Measurements from ENCODE around the gene TDRKH. TPM values are rescaled to one million over a fixed set of nuclear protein-coding genes. Genes with fewer than 3 reads are reported as not detected.
"Not testable (repeated sequence)": the region's sequence is repeated elsewhere in the genome, so short reads cannot be mapped to it uniquely, and the experiment has no call there.

Gene TDRKH
- polyA plus RNA-seq, 4 donors: 8.4 to 9.2 (median 8.8) TPM

DNA sequence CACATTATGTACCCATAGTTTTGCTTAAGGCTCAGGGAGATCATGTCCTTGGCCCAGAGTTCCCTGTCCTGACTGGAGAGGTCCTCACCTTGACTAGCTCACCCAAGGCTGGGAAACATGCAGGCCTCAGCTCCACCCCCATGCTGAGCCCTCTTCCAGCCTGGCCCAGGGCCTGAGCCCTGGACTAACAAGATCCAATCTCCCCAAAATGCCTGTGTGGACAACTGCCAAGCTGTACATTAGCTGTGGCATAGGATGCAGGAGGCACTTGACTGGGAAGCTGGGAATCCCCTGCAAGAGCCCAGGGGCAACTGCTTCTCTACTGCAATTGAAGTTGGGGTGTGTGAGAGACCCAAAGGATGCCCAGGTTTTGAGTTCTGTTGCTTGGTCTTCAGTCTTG lies 12.9 kb upstream of the TDRKH start:
- DNase-seq (ENCODE audit: low read depth in 4 of 4, low spot score in 3 of 4): no peak

DNA sequence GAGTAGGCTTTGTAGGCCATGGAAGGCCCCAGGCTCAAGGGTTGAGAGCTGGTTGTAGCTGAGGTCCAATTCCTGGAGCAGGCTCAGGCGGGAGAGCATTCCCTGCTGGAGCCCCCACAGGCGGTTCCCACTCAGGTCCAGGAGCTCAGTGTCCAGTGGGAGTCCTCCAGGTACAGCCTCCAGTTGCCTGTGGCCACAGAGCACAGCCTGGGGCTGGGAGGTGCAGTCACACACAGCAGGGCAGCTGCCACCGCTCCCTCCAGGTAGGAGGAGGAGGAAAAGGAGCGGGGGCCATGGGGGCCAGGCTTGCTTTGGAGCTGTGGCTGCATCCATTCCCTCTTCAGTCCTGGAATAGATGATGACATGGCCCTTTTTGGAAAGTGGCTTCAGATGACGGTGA lies 12.1 kb upstream of the TDRKH start:
- no peak for DNase-seq (ENCODE audit: low read depth in 4 of 4, low spot score in 3 of 4)

DNA sequence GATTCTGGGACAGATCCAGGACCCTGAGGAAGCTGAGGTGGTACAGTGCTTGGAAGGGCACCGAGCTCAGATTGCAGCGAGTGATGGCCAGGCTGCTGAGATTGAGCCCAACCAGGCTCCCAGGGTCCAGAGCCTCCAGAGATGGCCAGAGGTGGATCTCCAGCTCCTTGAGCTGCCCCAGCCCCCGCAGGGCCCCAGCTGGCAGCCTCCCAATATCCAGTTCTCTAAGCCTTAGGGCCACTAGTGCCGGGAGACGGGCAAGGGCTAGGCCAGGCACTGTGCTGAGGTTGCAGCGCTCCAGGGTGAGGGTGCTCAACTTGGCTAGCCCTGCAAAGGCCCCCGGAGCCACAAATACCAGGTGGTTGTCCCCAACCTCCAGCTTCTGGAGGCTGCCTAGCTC lies 11.5 kb upstream of the TDRKH start:
- no peak for DNase-seq (ENCODE audit: low read depth in 4 of 4, low spot score in 3 of 4)

DNA sequence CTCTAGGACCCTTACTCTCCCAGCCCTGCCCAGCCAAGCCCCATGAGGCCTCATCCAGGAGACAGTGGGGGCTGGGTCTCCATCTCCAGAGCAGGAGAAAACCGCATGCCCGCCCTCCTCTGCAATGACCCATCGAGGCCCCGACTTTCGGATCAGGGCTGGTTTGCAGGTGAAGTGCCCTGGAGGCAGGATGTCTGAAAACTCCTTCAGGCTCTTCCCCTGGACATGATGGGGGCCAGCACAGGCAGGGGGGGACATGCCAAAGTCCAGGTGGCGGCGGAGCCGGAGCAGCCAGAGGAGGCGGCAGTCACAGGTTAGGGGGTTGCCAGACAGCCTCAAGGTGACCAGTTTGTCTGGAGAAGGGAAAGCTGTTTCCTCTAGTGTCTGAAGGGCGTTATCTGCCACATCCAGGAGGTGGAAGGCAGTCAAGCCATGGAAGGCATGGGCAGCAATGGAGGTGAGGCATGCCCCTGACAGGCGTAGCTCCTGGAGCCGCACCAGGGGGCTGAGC lies 11.1 kb upstream of the TDRKH start:
- no peak for DNase-seq (ENCODE audit: low read depth in 4 of 4, low spot score in 3 of 4)

DNA sequence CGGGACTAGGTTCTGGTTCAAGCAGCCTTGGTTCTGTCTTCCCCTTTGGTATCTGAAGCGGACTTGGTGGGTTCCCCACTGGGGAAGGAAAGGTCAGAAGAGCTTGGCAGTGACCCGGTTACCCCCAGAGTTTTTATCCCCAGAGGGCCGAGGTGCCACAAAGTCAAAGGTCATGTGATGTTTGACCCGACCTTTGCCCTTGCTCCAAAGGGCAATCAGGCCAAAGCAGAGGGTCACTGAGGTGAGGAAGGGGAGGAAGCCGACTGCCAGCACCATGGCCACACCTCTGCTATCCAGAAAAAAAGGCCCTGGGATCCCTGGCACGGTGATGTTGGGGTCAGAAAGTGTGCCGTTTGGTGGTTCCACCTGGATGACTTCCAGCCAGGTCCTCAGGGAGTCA lies 10.5 kb upstream of the TDRKH start:
- DNase-seq (ENCODE audit: low read depth in 4 of 4, low spot score in 3 of 4): no peak

DNA sequence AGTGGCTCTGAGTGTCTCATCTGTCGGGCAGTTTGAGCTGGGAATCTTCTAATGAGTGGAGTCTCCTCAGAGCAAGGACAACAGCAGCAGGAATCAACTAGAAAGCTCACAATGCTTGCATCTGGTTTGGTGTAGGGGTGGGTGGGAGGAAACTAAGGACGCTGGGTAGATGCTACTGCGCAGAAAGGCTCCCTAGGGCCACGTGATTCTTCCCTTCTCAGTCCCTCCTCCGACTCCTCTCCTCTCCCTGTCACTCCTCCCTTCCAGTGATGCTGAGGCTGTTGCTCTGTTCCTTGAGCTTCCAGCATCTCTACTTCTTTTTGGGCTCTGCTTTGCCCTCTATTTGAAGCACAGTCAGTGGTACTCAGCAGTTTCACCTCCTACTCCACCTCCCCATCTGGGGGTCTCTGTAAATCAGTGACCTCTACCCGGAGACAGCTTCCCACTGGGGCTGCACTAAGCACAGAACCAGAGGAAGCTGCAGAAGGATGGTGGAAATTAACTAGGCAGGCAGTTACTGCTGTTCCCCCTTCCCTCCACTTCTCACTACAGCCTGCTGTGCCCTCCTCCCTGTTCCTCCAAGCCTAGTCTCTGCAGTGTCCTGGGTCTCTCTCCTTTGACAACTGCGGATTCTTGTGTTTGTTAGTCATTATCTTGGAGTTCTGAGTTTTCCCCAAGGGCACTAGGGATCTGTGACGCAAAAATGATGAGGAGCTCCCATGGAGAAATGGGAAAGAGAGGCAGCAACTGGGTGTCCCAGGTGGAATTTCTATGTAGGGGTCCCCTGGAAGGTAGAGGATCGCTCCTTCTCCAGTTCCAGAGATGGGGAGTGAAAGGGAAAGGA lies 9.1 kb upstream of the TDRKH start:
- DNase-seq (ENCODE audit: low read depth in 4 of 4, low spot score in 3 of 4): no peak

DNA sequence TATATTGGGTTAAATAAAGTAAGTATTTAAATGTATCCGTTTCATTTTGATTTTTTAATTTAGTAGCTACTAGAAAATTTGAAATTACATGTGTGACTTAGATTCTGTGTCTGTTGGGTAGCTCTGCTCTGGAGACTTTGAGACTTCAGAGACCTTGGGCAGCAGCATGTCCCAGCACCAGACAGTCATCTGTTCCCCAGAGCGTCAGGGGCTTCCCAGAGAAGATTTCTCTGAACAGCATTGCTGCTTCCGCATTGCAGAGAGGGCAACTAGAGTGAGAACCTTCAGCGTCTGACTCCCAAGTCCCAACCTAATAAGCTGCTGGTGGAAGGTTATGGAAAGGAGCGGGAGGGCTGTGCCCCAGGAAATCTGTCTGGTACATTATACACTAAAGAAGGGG lies 8.3 kb upstream of the TDRKH start:
- no peak for DNase-seq (ENCODE audit: low read depth in 4 of 4, low spot score in 3 of 4)

DNA sequence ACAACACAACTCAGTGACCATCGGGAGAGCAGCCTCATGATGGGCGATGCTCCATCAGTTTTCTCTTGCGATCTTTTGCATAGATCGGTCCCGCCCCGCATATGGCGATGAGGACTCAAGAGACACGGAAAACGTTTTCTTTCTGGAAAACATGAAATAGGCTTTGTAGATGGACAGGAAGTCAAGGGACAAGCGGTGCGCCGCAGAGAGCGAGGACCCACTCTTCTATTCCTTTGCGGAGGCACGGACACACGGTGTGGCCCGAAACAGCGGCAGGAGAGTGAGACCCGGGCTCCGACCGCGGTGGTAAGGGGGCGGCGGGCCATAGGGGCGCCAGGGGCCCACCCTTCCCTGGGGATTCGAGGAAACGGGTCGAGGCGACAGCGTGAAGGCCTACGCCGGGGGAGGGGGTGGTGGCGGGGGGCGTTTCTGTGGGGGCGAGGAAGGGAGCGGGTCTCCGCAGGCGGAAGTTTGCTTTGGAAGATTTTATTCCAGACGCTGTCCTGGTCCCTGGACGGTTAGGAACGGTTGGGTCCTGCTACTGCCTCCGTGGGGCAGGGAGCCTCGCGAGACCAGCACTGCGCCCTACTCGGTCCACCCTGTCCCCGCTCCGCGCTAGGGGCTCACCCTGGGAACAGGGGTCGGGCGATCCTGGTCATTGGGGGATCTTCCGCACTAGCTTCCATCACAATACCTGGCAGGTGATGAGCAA lies 796 bp upstream of the TDRKH start:
- DNase-seq (ENCODE audit: low read depth in 4 of 4, low spot score in 3 of 4): no peak

DNA sequence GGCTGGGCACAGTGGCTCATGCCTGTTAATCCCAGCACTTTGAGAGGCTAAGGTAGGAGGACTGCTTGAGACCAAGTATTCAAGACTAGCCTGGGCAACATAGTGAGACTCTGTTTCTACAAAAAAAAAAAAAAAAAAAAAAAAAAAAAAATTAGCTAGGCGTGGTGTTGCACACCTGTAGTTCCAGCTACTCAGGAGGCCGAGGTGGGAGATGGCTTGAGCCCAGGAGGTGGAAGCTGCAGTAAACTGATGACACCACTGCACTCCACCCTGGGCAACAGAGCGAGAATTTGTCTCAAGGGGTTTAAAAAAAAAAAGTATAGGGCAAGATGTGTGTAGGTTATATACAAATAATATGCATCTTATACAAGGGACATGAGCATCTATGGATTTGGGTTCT lies 2.6 kb downstream of the TDRKH start:
- DNase-seq (ENCODE audit: low read depth in 4 of 4, low spot score in 3 of 4): no peak

DNA sequence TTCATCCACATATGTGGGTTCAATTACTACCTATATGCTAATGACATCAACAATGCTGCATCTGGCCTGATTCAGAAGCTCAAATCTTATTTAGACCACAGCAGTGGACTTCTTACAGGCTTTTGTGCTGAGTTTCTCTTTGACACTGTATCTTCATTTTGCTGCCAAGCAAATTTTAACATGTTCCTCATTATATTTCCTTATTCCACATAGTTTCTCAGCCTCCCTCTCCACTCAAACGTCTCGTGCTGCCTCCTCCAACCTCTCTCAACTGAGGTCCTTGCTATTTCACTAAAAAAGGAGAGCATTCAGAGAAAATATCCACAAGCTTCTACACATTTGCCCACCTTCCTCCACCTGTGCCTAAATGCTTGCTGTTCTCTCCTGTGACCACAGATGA lies 6.5 kb downstream of the TDRKH start:
- DNase-seq (ENCODE audit: low read depth in 4 of 4, low spot score in 3 of 4): no peak

DNA sequence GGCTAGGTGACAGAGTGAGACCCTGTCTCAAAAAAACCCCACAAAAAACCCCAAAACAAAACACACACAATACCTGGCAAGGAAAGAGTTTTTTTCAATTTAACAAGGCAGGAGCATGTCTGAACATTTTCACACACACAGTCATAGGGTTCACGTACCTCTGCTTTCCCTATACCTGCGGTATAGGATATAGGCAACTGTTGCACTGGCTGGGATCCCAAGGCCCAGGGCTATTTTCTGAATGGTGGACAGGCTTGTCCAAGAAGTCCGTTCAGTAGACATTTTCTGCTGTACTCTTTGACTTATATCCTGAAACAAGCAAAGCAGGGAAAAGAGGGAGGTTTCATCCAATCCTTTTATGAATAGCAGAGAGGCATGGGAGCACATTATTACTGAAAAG lies 7.6 kb downstream of the TDRKH start:
- no peak for DNase-seq (ENCODE audit: low read depth in 4 of 4, low spot score in 3 of 4)

DNA sequence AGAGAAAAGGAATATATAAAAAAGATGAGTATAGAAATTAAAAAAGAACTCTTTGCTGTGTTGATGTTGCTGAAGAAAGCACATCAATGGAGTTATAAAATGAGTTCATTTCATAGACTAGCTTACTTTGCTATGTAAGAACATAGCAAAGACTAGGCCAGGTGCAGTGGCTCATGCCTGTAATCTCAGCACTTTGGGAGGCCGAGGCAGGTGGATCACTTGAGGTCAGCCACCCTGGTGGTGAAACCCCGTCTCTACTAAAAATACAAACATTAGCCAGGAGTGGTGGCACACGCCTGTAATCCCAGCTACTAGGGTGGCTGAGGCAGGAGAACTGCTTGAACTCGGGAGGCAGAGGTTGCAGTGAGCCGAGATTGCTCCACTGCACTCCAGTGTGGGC lies 8.3 kb downstream of the TDRKH start:
- not testable (repeated sequence) for DNase-seq (ENCODE audit: low read depth in 4 of 4, low spot score in 3 of 4)

DNA sequence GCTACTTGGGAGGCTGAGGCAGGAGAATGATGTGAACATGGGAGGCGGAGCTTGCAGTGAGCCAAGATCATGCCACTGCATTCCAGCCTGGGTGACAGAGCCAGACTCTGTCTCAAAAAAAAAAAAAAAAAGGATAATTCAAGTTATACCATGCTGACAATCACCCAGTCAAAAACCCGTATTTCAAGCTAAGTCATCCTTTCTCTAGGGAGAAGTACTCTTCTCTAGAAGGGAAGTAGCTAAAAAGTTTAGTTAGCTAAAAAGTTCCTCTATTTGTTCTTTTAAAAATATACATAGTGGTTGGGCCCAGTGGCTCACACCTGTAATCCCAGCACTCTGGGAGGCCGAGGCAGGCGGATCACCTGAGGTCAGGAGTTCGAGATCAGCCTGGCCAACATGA lies 9.6 kb downstream of the TDRKH start:
- not testable (repeated sequence) for DNase-seq (ENCODE audit: low read depth in 4 of 4, low spot score in 3 of 4)

DNA sequence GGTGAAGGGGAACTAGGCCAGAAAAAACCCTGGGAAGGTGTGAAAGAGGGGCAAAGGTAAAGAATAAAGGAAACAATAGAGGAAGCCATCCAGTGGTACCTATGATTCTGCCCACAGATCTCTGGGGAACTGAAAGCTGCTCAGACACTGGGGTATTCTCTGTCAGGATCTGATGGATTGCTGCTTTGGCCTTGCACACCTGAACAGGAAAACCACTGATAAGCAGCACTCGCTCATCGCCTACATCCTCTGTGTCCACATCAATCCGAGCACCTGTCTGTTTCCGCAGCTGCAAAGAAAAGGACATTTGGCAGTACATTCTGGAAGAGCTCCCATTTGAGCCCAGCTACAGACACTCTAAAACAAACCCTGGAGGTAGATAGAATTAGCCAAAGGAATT lies 10.4 kb downstream of the TDRKH start:
- DNase-seq (ENCODE audit: low read depth in 4 of 4, low spot score in 3 of 4): no peak

DNA sequence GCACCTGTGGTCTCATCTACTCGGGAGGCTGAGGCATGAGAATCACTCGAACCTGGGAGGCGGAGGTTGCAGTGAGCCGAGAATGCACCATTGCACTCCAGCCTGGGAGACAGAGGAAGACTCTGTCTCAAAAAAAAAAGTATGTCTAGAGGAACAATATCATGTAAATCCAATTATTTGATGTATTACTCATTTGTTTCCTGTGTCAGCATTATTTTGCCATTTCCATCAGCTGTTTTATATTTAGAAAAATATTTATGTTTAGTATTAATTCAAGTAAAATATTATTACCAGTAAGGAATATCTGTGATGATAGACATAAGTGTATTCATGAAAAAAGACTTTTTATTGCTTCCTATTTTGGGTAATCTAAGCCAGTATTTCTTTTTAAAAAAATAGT lies 13.0 kb downstream of the TDRKH start:
- DNase-seq (ENCODE audit: low read depth in 4 of 4, low spot score in 3 of 4): no peak

DNA sequence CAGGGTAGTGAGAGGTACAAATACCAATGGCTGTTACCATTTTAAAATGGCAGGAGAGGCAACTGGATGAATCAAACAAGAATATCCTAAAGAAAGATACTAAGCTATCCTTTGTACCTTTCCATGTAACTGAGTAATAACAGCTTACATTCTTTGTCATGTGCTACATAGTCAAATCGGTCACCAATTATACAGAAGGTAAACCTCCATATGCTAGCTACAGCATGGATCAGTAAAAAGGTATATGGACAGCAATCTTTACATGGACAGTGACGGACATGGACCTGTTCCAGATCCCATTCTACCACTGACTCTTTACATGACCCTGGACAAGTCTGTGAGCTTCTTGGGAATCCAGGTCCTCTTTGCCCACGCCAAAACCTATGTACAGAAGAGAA lies 13.6 kb downstream of the TDRKH start:
- DNase-seq (ENCODE audit: low read depth in 4 of 4, low spot score in 3 of 4): no peak

DNA sequence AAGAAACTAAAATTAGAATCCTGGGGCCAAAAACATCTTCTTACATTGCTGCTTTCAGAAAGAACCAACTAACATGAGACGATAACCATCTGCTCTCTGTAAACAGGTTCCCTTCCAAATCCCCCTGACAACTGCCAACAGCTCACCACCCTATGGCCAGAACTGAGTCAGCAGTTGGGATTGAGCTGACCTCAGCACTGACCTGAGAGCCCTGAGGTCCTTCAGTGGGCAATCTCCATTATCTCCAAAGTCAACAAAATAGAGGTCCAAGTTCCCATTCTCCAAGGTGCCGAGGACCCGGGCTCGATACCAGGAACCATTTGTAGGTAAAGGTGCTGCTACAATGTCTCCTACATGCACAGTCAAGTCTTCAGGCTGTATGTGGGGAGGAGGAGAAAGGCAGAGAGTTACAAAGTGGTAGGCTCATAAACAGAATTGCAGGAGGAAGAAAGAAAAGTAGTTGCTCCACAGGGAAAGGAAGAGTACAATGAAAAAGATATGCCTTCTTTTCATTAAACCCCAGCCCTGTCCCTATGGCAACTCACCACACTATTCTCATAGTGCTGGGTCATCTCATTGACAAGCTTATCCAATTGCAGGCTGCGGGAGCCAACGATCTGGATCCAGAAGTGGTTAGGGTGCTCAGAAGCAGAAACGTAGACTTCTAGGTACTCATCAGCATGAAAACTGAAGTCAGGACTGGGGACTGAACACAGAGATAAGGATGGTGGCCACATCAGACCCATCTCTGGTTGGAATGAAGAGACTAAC lies 14.2 kb downstream of the TDRKH start:
- no peak for DNase-seq (ENCODE audit: low read depth in 4 of 4, low spot score in 3 of 4)

DNA sequence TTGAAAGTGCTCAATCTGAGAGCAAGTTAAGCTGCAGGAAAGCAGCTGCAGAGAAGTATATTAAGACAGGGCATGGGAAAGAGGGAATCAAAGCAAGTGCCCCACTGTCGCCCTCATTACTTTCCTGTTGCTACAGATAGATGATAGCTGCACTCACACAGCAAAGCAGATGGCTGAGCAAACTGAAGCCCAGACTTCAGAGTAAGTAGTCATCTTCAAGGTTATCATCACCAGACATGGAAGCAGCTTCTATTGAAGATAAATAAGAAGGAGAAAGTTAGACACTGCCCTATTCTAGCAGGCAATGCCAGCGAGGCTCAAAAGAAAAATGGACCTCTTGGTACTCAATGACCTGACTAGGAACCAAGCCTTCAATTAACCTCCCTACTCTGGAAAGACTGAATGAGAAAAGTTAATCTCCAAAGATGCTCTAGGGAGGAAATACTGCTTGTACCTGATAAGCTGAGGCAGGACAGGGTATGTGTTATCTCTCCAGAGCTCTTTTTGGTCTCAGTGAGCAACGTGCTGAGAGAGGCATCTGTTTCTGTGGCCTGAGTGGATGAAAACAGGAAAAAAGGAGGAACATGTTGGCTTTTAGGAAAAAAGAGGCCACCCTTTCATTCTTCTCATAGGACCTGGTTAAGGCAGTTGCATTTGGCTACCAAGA lies 15.9 kb downstream of the TDRKH start:
- DNase-seq (ENCODE audit: low read depth in 4 of 4, low spot score in 3 of 4): no peak

DNA sequence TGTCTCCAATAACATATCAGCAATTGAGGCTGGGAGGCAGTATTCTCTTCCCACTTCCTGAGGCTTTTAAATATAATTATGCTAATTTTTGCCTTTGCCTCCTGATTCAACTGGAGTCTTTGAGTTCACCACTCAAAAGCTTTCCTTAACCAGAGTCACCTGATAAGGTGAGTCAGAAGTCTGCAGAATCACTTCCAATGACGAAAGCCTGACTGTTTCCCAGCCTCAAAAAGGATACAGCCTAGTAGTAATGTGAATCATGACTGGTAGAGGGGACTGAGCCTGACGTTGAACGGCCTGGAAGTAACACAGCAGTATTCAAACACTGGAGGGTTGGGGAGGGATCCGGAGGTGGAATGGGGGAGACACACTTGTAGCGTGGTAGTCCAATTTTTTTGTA lies 16.6 kb downstream of the TDRKH start:
- no peak for DNase-seq (ENCODE audit: low read depth in 4 of 4, low spot score in 3 of 4)

DNA sequence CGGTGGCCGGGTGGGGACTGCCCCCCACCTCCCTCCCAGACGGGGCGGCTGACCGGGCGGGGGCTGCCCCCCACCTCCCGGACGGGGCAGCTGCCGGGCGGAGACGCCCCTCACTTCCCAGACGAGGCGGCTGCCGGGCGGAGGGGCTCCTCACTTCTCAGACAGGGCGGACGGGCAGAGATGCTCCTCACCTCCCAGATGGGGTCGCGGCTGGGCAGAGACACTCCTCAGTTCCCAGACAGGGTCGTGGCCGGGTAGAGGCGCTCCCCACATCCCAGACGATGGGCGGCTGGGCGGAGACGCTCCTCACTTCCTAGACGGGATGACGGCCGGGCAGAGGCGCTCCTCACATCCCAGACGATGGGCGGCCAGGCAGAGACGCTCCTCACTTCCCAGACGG lies 21.0 kb downstream of the TDRKH start:
- not testable (repeated sequence) for DNase-seq (ENCODE audit: low read depth in 4 of 4, low spot score in 3 of 4)

Data from right renal pelvis (tissue), 4 donors.